Peyer's patch (tissue), 4 donors: ENCODE results near the gene SLC25A45.
"Not testable (repeated sequence)": the region's sequence is repeated elsewhere in the genome, so short reads cannot be mapped to it uniquely, and the experiment has no call there.

Source experiments
- POLR2A ChIP-seq, 2 donors: fragments of 450-650 bp; IDR thresholded peaks; one replicate each; pipeline ENCODE4 v1.5.1; 2017; ENCODE audit warnings: antibody characterized with exemption in 2 of 2, mild to moderate bottlenecking in 2 of 2, moderate library complexity in 2 of 2
- TF ChIP-seq, protein P1 (sequence below), 6 experiments: fragments of 450-650 bp in 4 of 6; fragments of 200-600 bp in 2 of 6; sonication (generic) in 1 of 6; IDR thresholded peaks; one replicate each; pipeline ENCODE4 v1.5.1; 2017 to 2019; ENCODE audit warnings: antibody characterized with exemption in 6 of 6, mild to moderate bottlenecking in 3 of 6, moderate library complexity in 1 of 6

DNA sequence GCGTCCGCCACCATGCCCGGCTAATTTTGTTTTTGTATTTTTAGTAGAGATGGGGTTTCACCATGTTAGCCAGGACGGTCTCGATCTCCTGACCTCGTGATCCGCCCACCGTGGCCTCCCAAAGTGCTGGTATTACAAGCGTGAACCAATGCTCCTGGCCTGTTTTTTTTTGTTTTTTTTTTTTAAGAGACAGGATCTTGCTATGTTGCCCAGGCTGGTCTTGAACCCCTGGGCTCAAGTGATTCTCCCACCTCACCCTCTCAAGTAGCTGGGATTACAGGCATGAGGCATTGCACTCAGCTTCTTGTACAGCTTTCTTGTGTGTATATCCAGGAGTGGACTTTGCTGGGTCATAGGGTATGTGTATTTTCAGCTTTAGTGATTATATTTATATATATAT lies 49.9 kb downstream of the SLC25A45 start:
- TF ChIP-seq, protein P1, sequence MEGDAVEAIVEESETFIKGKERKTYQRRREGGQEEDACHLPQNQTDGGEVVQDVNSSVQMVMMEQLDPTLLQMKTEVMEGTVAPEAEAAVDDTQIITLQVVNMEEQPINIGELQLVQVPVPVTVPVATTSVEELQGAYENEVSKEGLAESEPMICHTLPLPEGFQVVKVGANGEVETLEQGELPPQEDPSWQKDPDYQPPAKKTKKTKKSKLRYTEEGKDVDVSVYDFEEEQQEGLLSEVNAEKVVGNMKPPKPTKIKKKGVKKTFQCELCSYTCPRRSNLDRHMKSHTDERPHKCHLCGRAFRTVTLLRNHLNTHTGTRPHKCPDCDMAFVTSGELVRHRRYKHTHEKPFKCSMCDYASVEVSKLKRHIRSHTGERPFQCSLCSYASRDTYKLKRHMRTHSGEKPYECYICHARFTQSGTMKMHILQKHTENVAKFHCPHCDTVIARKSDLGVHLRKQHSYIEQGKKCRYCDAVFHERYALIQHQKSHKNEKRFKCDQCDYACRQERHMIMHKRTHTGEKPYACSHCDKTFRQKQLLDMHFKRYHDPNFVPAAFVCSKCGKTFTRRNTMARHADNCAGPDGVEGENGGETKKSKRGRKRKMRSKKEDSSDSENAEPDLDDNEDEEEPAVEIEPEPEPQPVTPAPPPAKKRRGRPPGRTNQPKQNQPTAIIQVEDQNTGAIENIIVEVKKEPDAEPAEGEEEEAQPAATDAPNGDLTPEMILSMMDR (IDR thresholded peaks at IDR 0.05), result not testable (repeated sequence)
- not testable (repeated sequence) for TF ChIP-seq POLR2A (IDR thresholded peaks at IDR 0.05)
